H9 (cell line): ENCODE measurements around the gene CCNQ. TPM values are rescaled to one million over a fixed set of nuclear protein-coding genes. Genes with fewer than 3 reads are reported as not detected.
A peak's percentile ranks its signal among the peaks of the same experiment; 100 is the strongest.

ENCODE experiments used
- DNase-seq: peaks from one replicate; pipeline ENCODE4 v3.0.0-alpha.2; 2017
- H2AFZ ChIP-seq: one replicate; pipeline ENCODE4 v1.6.1; 2013; ENCODE audit warnings: mild to moderate bottlenecking, low read length, control low read depth, moderate library complexity
- H2AK5ac ChIP-seq: 2 replicates; pipeline ENCODE4 v1.6.1; 2013; ENCODE audit warnings: low read length, control low read depth, mixed read lengths; ENCODE audit not compliant: insufficient read length
- H2BK120ac ChIP-seq: one replicate; pipeline ENCODE4 v1.6.1; 2013; ENCODE audit warnings: low read depth, mild to moderate bottlenecking, low read length, control low read depth, inconsistent platforms; ENCODE audit not compliant: poor library complexity, severe bottlenecking
- H2BK12ac ChIP-seq: 2 replicates; pipeline ENCODE4 v1.6.1; 2013; ENCODE audit warnings: low read length, control low read depth, mixed read lengths, low read depth; ENCODE audit not compliant: insufficient read length
- H2BK15ac ChIP-seq: 2 replicates; pipeline ENCODE4 v1.6.1; 2013; ENCODE audit warnings: low read depth, low read length, control low read depth
- H2BK20ac ChIP-seq: one replicate; pipeline ENCODE4 v1.6.1; 2013; ENCODE audit warnings: low read depth, mild to moderate bottlenecking, low read length, control low read depth, inconsistent platforms; ENCODE audit not compliant: poor library complexity, severe bottlenecking
- H2BK5ac ChIP-seq: 2 replicates; pipeline ENCODE4 v1.6.1; 2013; ENCODE audit warnings: low read length, control low read depth, mixed read lengths; ENCODE audit not compliant: insufficient read length
- H3K14ac ChIP-seq: 2 replicates; pipeline ENCODE4 v1.6.1; 2013; ENCODE audit warnings: low read length, control low read depth; ENCODE audit not compliant: insufficient read depth
- H3K18ac ChIP-seq: 2 replicates; pipeline ENCODE4 v1.6.1; 2013; ENCODE audit warnings: low read depth, mild to moderate bottlenecking, mixed read lengths, low read length, control low read depth; ENCODE audit not compliant: insufficient read length
- H3K23ac ChIP-seq: 2 replicates; pipeline ENCODE4 v1.6.1; 2013; ENCODE audit warnings: low read length, control low read depth, mixed read lengths, low read depth; ENCODE audit not compliant: insufficient read length
- H3K23me2 ChIP-seq: 2 replicates; pipeline ENCODE4 v1.6.1; 2013; ENCODE audit warnings: low read depth, mild to moderate bottlenecking, mixed read lengths, low read length, control low read depth; ENCODE audit not compliant: insufficient read length, poor library complexity, severe bottlenecking
- H3K27ac ChIP-seq: 2 replicates; pipeline ENCODE4 v1.5.1; 2013; ENCODE audit warnings: low read length, control low read depth, mixed read lengths, low read depth; ENCODE audit not compliant: insufficient read length
- H3K27me3 ChIP-seq: 2 replicates; pipeline ENCODE4 v1.6.1; 2013; ENCODE audit warnings: low read length, control low read depth, inconsistent platforms; ENCODE audit not compliant: insufficient read depth
- H3K4ac ChIP-seq: 2 replicates; pipeline ENCODE4 v1.6.1; 2013; ENCODE audit warnings: low read depth, mild to moderate bottlenecking, control low read depth, inconsistent platforms, low read length, moderate library complexity
- H3K4me1 ChIP-seq: 2 replicates; pipeline ENCODE4 v1.6.1; 2013; ENCODE audit warnings: low read length, control low read depth, inconsistent platforms; ENCODE audit not compliant: insufficient read depth
- H3K4me2 ChIP-seq: 2 replicates; pipeline ENCODE4 v1.6.1; 2013; ENCODE audit warnings: low read length, control low read depth, mixed read lengths; ENCODE audit not compliant: insufficient read length, insufficient read depth
- H3K56ac ChIP-seq: 2 replicates; pipeline ENCODE4 v1.6.1; 2013; ENCODE audit warnings: low read depth, mild to moderate bottlenecking, mixed read lengths, low read length, control low read depth; ENCODE audit not compliant: insufficient read length
- H3K79me1 ChIP-seq: 2 replicates; pipeline ENCODE4 v1.6.1; 2013; ENCODE audit warnings: low read depth, mild to moderate bottlenecking, moderate library complexity, low read length, control low read depth, inconsistent platforms; ENCODE audit not compliant: insufficient read depth, poor library complexity, severe bottlenecking
- H3K79me2 ChIP-seq: 2 replicates; pipeline ENCODE4 v1.6.1; 2013; ENCODE audit warnings: low read length, control low read depth, inconsistent platforms; ENCODE audit not compliant: insufficient read depth
- H3K9ac ChIP-seq: 2 replicates; pipeline ENCODE4 v1.6.1; 2013; ENCODE audit warnings: low read length, control low read depth, mixed read lengths; ENCODE audit not compliant: insufficient read length; ENCODE audit errors: extremely low read depth
- H3K9me3 ChIP-seq: one replicate; pipeline ENCODE4 v1.6.1; 2013; ENCODE audit warnings: low read depth, low read length, inconsistent platforms; ENCODE audit not compliant: control insufficient read depth
- H3T11ph ChIP-seq: one replicate; pipeline ENCODE4 v1.6.1; 2013; ENCODE audit warnings: mild to moderate bottlenecking, low read length, control low read depth, inconsistent platforms
- H4K20me1 ChIP-seq: one replicate; pipeline ENCODE4 v1.6.1; 2013; ENCODE audit not compliant: control insufficient read depth, insufficient read length, insufficient read depth
- H4K5ac ChIP-seq: 2 replicates; pipeline ENCODE4 v1.6.1; 2013; ENCODE audit warnings: low read depth, mild to moderate bottlenecking, mixed read lengths, low read length, control low read depth; ENCODE audit not compliant: insufficient read length
- H4K8ac ChIP-seq: replicated peaks from 2 replicates; pipeline ENCODE4 v1.6.1; 2013; ENCODE audit warnings: low read length, control low read depth, mixed read lengths, low read depth; ENCODE audit not compliant: insufficient read length
- H4K91ac ChIP-seq: 2 replicates; pipeline ENCODE4 v1.6.1; 2013; ENCODE audit warnings: low read depth, mild to moderate bottlenecking, moderate library complexity, mixed read lengths, low read length, control low read depth; ENCODE audit not compliant: insufficient read length
- H3K27ac Mint-ChIP-seq, 3 experiments: 2 replicates in 2 of 3; 3 replicates in 1 of 3; pipeline ENCODE4 v1.8.0; 2020 to 2021; ENCODE audit warnings: mixed read lengths in 3 of 3, mild to moderate bottlenecking in 1 of 3, moderate library complexity in 1 of 3
- H3K27me3 Mint-ChIP-seq: 2 replicates; pipeline ENCODE4 v1.8.0; 2021; ENCODE audit warnings: low read depth, mild to moderate bottlenecking, moderate library complexity, mixed read lengths
- H3K36me3 Mint-ChIP-seq, 3 experiments: 2 replicates in 2 of 3; 3 replicates in 1 of 3; pipeline ENCODE4 v1.8.0; 2020 to 2021; ENCODE audit warnings: low read depth in 3 of 3, mixed read lengths in 3 of 3; ENCODE audit not compliant: insufficient read depth in 1 of 3
- H3K4me1 Mint-ChIP-seq, 2 experiments: 2 replicates each; pipeline ENCODE4 v1.8.0; 2020; ENCODE audit warnings: mixed read lengths in 2 of 2
- H3K4me3 Mint-ChIP-seq, 2 experiments: 2 replicates in 1 of 2; 3 replicates in 1 of 2; pipeline ENCODE4 v1.8.0; 2020 to 2021; ENCODE audit warnings: mild to moderate bottlenecking in 2 of 2, mixed read lengths in 2 of 2, moderate library complexity in 1 of 2
- H3K9me3 Mint-ChIP-seq, 2 experiments: 2 replicates in 1 of 2; 3 replicates in 1 of 2; pipeline ENCODE4 v1.8.0; 2020; ENCODE audit warnings: mild to moderate bottlenecking in 2 of 2, mixed read lengths in 2 of 2, moderate library complexity in 1 of 2
- CTCF ChIP-seq: fragments of 200-600 bp; sonication (generic); conservative IDR thresholded peaks from 3 replicates; pipeline ENCODE4 v1.8.0; 2021; ENCODE audit warnings: antibody characterized with exemption, mild to moderate bottlenecking
- WGBS: extraction: QIAGEN DNeasy Blood & Tissue Kit; methylation state at CpG from one replicate; pipeline ENCODE4 v1.1.7; 2013; ENCODE audit warnings: missing lambda C conversion rate, low lambda C conversion rate, mixed read lengths; ENCODE audit not compliant: insufficient read length; ENCODE audit errors: extremely low coverage; 5-methylcytosine and 5-hydroxymethylcytosine counted together
- total RNA-seq: library from RNA; stranded (reverse); gene quantifications from 2 replicates; pipeline ENCODE4 v1.2.1, GENCODE V29; 2021

Gene CCNQ
- total RNA-seq, 1 experiment from 2014 or later, result 18.4 TPM

GRCh38 chrX:153600921-153601320, 2.0 kb upstream of the CCNQ start:
- Histone ChIP-seq H2BK5ac (no peak overlapping the region), H3K18ac (no peak overlapping the region), H3K79me1 (no peaks in the 10 kb centered on the region), H2BK120ac (no peak overlapping the region), H4K20me1 (peaks cover 2% of the 10 kb centered on the region), H3K56ac (no peak overlapping the region), H4K5ac (no peak overlapping the region), H3K14ac (no peak overlapping the region; the same call in 1 of the 2 replicates), H4K8ac (no peak overlapping the region), H3K9ac (no peak overlapping the region), H3K79me2 (no peaks in the 10 kb centered on the region), H2AK5ac (no peak overlapping the region), H3K23me2 (peaks cover 14% of the 10 kb centered on the region), H3K23ac (no peak overlapping the region), H3K27ac (no peak overlapping the region), H3K9me3 (peaks cover 39% of the 10 kb centered on the region), H4K91ac (no peak overlapping the region), H3T11ph (no peak overlapping the region), H2BK15ac (no peak overlapping the region), H2BK20ac (no peak overlapping the region), H2AFZ (no peak overlapping the region), H3K4ac (no peak overlapping the region), H3K4me2 (no peak overlapping the region), H3K27me3 (no peaks in the 10 kb centered on the region), H2BK12ac (no peak overlapping the region), H3K4me1 (no peaks in the 10 kb centered on the region)
- peaks cover 35% of the 10 kb centered on the region for H3K27me3 Mint-ChIP-seq
- DNase-seq, result no peak
- no peak overlapping the region for H3K27ac Mint-ChIP-seq
- H3K4me1 Mint-ChIP-seq, result peaks cover 8 to 10% of the 10 kb centered on the region in 2 experiments
- H3K36me3 Mint-ChIP-seq, result peaks cover 5 to 10% (median 9%) of the 10 kb centered on the region in 3 experiments
- no CpG with 5 or more reads among the region's 7 CpGs for WGBS
- peaks cover 76 to 79% of the 10 kb centered on the region in 2 experiments for H3K9me3 Mint-ChIP-seq
- no peak for TF ChIP-seq CTCF
- H3K4me3 Mint-ChIP-seq, result peak overlapping the region in 1 of 2 experiments; percentile 32; a peak in 1 of 5 replicates
